ENCODE measurements around the gene MRPS14.

DNA sequence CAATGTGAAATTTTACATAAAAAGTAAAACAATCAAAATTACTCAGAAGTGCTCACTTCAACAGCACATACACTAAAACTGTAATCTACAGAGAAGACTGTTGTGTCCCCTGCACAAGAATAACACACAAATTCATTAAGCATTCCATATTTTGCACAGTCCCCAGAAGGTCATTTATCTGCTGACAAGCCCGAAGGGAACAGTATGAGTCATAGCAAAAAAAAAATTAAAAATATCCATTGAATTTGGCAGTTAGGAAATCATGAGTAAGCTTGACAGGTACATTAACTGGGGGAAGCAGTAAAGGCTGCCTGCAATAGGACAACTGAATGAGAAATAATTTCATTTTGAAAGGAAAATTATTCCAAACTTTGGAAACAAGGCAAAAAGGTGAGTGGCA lies 26.7 kb downstream of the MRPS14 start:
- no peak for TF ChIP-seq POLR2A (IDR thresholded peaks at IDR 0.05; ENCODE audit: low read depth, low read length)
- no peak for TF ChIP-seq POLR2AphosphoS5 (IDR thresholded peaks at IDR 0.05; ENCODE audit: low read depth, low read length)

Measured in GM12892 (cell line).